CD4-positive, alpha-beta T cell treated with Interleukin-15 for 1 hour (primary cell): ENCODE results near the gene JMJD4.
"Not testable (repeated sequence)": the region's sequence is repeated elsewhere in the genome, so short reads cannot be mapped to it uniquely, and the experiment has no call there.

Source experiments
- DNase-seq: peaks from one replicate; pipeline ENCODE4 v3.0.0-alpha.2; 2020

JMJD4 gene

GRCh38 chr1:227731241-227731677, 3.8 kb downstream of the JMJD4 start:
- no peak for DNase-seq

- no peak for DNase-seq
Observed at GRCh38 chr1:227730630-227731151, 4.4 kb downstream of the JMJD4 start.

GRCh38 chr1:227729881-227730629, 5.0 kb downstream of the JMJD4 start:
- DNase-seq: no peak

- no peak for DNase-seq
Observed at GRCh38 chr1:227729144-227729880, 5.8 kb downstream of the JMJD4 start.

- no peak for DNase-seq
Observed at GRCh38 chr1:227728892-227729143, 6.3 kb downstream of the JMJD4 start.

GRCh38 chr1:227728059-227728891, 6.8 kb downstream of the JMJD4 start:
- peak; percentile 63 for DNase-seq

- no peak for DNase-seq
Observed at GRCh38 chr1:227726924-227727599, 8.0 kb downstream of the JMJD4 start.

- DNase-seq: no peak
Observed at GRCh38 chr1:227726318-227726717, 8.8 kb downstream of the JMJD4 start.

GRCh38 chr1:227725046-227725445, 10.1 kb downstream of the JMJD4 start:
- no peak for DNase-seq

GRCh38 chr1:227723474-227723873, 11.6 kb downstream of the JMJD4 start:
- no peak for DNase-seq

- DNase-seq: no peak
Observed at GRCh38 chr1:227718932-227719331, 16.2 kb downstream of the JMJD4 start.

GRCh38 chr1:227712648-227713047, 22.5 kb downstream of the JMJD4 start:
- DNase-seq: no peak

- DNase-seq: not testable (repeated sequence)
Observed at GRCh38 chr1:227710474-227710873, 24.6 kb downstream of the JMJD4 start.

GRCh38 chr1:227709451-227709850, 25.7 kb downstream of the JMJD4 start:
- no peak for DNase-seq

GRCh38 chr1:227707846-227708245, 27.3 kb downstream of the JMJD4 start:
- no peak for DNase-seq

- DNase-seq: not testable (repeated sequence)
Observed at GRCh38 chr1:227701631-227702030, 33.5 kb downstream of the JMJD4 start.

GRCh38 chr1:227697321-227697864, 37.7 kb downstream of the JMJD4 start:
- no peak for DNase-seq

GRCh38 chr1:227685807-227686206, 49.3 kb downstream of the JMJD4 start:
- DNase-seq: no peak
